SK-MEL-5 (cell line): ENCODE results near the gene SPATA21. TPM values are rescaled to one million over a fixed set of nuclear protein-coding genes. Genes with fewer than 3 reads are reported as not detected.
"Not testable (repeated sequence)": the region's sequence is repeated elsewhere in the genome, so short reads cannot be mapped to it uniquely, and the experiment has no call there.

Experiments
- DNase-seq: peaks from one replicate; pipeline ENCODE4 v3.0.0-alpha.2; 2016; ENCODE audit warnings: low read depth, low spot score
- in situ Hi-C: cut with HindIII; loops from 2 replicates; pipeline ENCODE4 v1.10.0; 2016; ENCODE audit warnings: low sequenced_read_pairs, high pct_unique_total_duplicates, low pct_unique_long_range_greater_than_20kb
- total RNA-seq: library from RNA; depleted of rRNA; stranded (reverse); fragments of >200 nt; shearing (Covaris generic); gene quantifications from 2 replicates; pipeline ENCODE4 v1.2.3, GENCODE V29; 2014

SPATA21 gene
- total RNA-seq, 1 experiment from 2014 or later, result 0.08 TPM

- no peak for DNase-seq
- in situ Hi-C loops, result no loop called here
These were observed 22.2 kb upstream of the SPATA21 start for GRCh38 chr1:16459352-16459925.

GRCh38 chr1:16458831-16459230 lies 21.6 kb upstream of the SPATA21 start:
- DNase-seq, result no peak
- in situ Hi-C loops, result no loop called here

GRCh38 chr1:16456151-16456550 lies 18.9 kb upstream of the SPATA21 start:
- in situ Hi-C loops, DNase-seq: not testable (repeated sequence)

- in situ Hi-C loops, result not testable (repeated sequence)
These were observed 17.7 kb upstream of the SPATA21 start for GRCh38 chr1:16454909-16455308.

GRCh38 chr1:16451841-16452528 lies 14.8 kb upstream of the SPATA21 start:
- no peak for DNase-seq
- in situ Hi-C loops, result no loop called here

More at GRCh38 chr1:16454909-16455308, 17.7 kb upstream of the SPATA21 start:
- DNase-seq, result not testable (repeated sequence)

- DNase-seq, result no peak
- in situ Hi-C loops, result no loop called here
These were observed 13.7 kb upstream of the SPATA21 start for GRCh38 chr1:16450863-16451481.

- in situ Hi-C loops, result no loop called here
- DNase-seq, result no peak
These were observed 12.4 kb upstream of the SPATA21 start for GRCh38 chr1:16449666-16450065.

GRCh38 chr1:16449065-16449464 lies 11.8 kb upstream of the SPATA21 start:
- in situ Hi-C loops, result no loop called here
- no peak for DNase-seq

- in situ Hi-C loops, result no loop called here
- DNase-seq, result no peak
These were observed 10.4 kb upstream of the SPATA21 start for GRCh38 chr1:16447641-16448040.

GRCh38 chr1:16446116-16446515 lies 8.9 kb upstream of the SPATA21 start:
- in situ Hi-C loops, result no loop called here
- no peak for DNase-seq

GRCh38 chr1:16445052-16445451 lies 7.8 kb upstream of the SPATA21 start:
- in situ Hi-C loops, result no loop called here

GRCh38 chr1:16443975-16444770 lies 6.9 kb upstream of the SPATA21 start:
- in situ Hi-C loops, result no loop called here

More at GRCh38 chr1:16445052-16445451, 7.8 kb upstream of the SPATA21 start:
- no peak for DNase-seq

GRCh38 chr1:16442941-16443340 lies 5.7 kb upstream of the SPATA21 start:
- DNase-seq, result no peak
- in situ Hi-C loops, result no loop called here

More at GRCh38 chr1:16443975-16444770, 6.9 kb upstream of the SPATA21 start:
- DNase-seq, result no peak

GRCh38 chr1:16442265-16442664 lies 5.0 kb upstream of the SPATA21 start:
- in situ Hi-C loops, result no loop called here
- no peak for DNase-seq

GRCh38 chr1:16441282-16441665 lies 4.0 kb upstream of the SPATA21 start:
- no peak for DNase-seq

GRCh38 chr1:16440470-16441281 lies 3.5 kb upstream of the SPATA21 start, which contains the start of gene NECAP2:
TSS of gene NECAP2 (plus strand) at chr1:16440724. CDS start at chr1:16440762, 38 bp downstream.
- DNase-seq, result peak; percentile 90
- in situ Hi-C loops, result no loop called here

More at GRCh38 chr1:16441282-16441665, 4.0 kb upstream of the SPATA21 start:
- in situ Hi-C loops, result no loop called here

GRCh38 chr1:16440131-16440469 lies 2.9 kb upstream of the SPATA21 start:
- in situ Hi-C loops, result no loop called here
- DNase-seq, result no peak
